ENCODE measurements around the gene SCCPDH.

GRCh38 chr1:246678816-246679793 is 45.1 kb upstream of the SCCPDH start:
- TF ChIP-seq GATA2 (IDR thresholded peaks at IDR 0.05; ENCODE audit: low read depth, low read length) = no peak
- TF ChIP-seq GATA3 (IDR thresholded peaks at IDR 0.05; ENCODE audit: low read depth, low read length) = no peak
